Ovary (tissue), 3 donors: ENCODE measurements around the gene TIGD4.

Experiments used
- CTCF ChIP-seq, 3 donors: fragments of 450-650 bp in 2 of 3; fragments of 200-600 bp in 1 of 3; IDR thresholded peaks; one replicate each; pipeline versions ENCODE4 v1.5.1 to v1.8.0; 2016 to 2022; ENCODE audit warnings: antibody characterized with exemption in 3 of 3, mild to moderate bottlenecking in 1 of 3
- POLR2A ChIP-seq: fragments of 450-650 bp; IDR thresholded peaks from one replicate; pipeline ENCODE4 v1.6.1; 2017; ENCODE audit warnings: antibody characterized with exemption, mild to moderate bottlenecking, moderate library complexity
- donor health status: DM: no; HTN: no; CAD: no.

GRCh38 chr4:152803541-152803940 lies 24.0 kb upstream of the TIGD4 start:
- TF ChIP-seq CTCF (IDR thresholded peaks at IDR 0.05), result no peak
- no peak for TF ChIP-seq POLR2A
